Mesothelial cell of epicardium (in vitro differentiated cells): Measurements from ENCODE around the gene FBXO30. TPM values are rescaled to one million over a fixed set of nuclear protein-coding genes. Genes with fewer than 3 reads are reported as not detected.
A peak's percentile ranks its signal among the peaks of the same experiment; 100 is the strongest.

Experiments
- DNase-seq, 2 experiments: peaks; one replicate each; pipeline ENCODE4 v3.0.0; 2021; ENCODE audit warnings: low spot score in 2 of 2; ENCODE audit not compliant: unreplicated experiment in 2 of 2
- H3K27ac Mint-ChIP-seq: 2 replicates; pipeline ENCODE4 v1.8.0; 2021; ENCODE audit warnings: mixed read lengths
- H3K27me3 Mint-ChIP-seq: 2 replicates; pipeline ENCODE4 v1.8.0; 2021; ENCODE audit warnings: low read depth, mixed read lengths
- H3K36me3 Mint-ChIP-seq: 2 replicates; pipeline ENCODE4 v1.8.0; 2021; ENCODE audit warnings: mixed read lengths
- H3K4me1 Mint-ChIP-seq: 2 replicates; pipeline ENCODE4 v1.8.0; 2021; ENCODE audit warnings: mixed read lengths
- H3K4me3 Mint-ChIP-seq: 2 replicates; pipeline ENCODE4 v1.8.0; 2021; ENCODE audit warnings: mild to moderate bottlenecking, moderate library complexity, mixed read lengths
- H3K9me3 Mint-ChIP-seq: 2 replicates; pipeline ENCODE4 v1.8.0; 2021; ENCODE audit warnings: mixed read lengths
- CTCF ChIP-seq: fragments of 200-600 bp; sonication (generic); IDR thresholded peaks from one replicate; pipeline ENCODE4 v1.5.0; 2021; ENCODE audit warnings: antibody characterized with exemption; ENCODE audit not compliant: unreplicated experiment
- total RNA-seq: library from RNA; stranded (reverse); gene quantifications from 3 replicates; pipeline ENCODE4 v1.2.1, GENCODE V29; 2021

FBXO30 gene
- total RNA-seq, 1 donor from 2014 or later, result 9.2 TPM

- Mint-ChIP-seq H3K27me3 (no peaks in the 10 kb centered on the region), H3K4me1 (peaks cover 11% of the 10 kb centered on the region), H3K36me3 (no peaks in the 10 kb centered on the region), H3K9me3 (peaks cover 14% of the 10 kb centered on the region), H3K4me3 (no peak overlapping the region), H3K27ac (peak overlapping the region; percentile 66)
- TF ChIP-seq CTCF, result no peak
- DNase-seq, result peak in 1 of 2 experiments; percentile 45
Observed at GRCh38 chr6:145756170-145756662, 58.4 kb downstream of the FBXO30 start.

- peak overlapping the region; percentile 41 for H3K27ac Mint-ChIP-seq
- H3K9me3 Mint-ChIP-seq, result peaks cover 14% of the 10 kb centered on the region
- H3K4me1 Mint-ChIP-seq, result peaks cover 11% of the 10 kb centered on the region
- no peaks in the 10 kb centered on the region for H3K36me3 Mint-ChIP-seq
- H3K4me3 Mint-ChIP-seq, result no peak overlapping the region
- no peaks in the 10 kb centered on the region for H3K27me3 Mint-ChIP-seq
- DNase-seq, result no peak
- no peak for TF ChIP-seq CTCF
Observed at GRCh38 chr6:145755682-145756081, 58.9 kb downstream of the FBXO30 start.

- peaks cover 27% of the 10 kb centered on the region for H3K9me3 Mint-ChIP-seq
- no peak overlapping the region for H3K27ac Mint-ChIP-seq
- no peak overlapping the region for H3K4me3 Mint-ChIP-seq
- peaks cover 13% of the 10 kb centered on the region for H3K4me1 Mint-ChIP-seq
- peaks cover 9% of the 10 kb centered on the region for H3K36me3 Mint-ChIP-seq
- H3K27me3 Mint-ChIP-seq, result no peaks in the 10 kb centered on the region
- TF ChIP-seq CTCF, result no peak
- no peak for DNase-seq
Observed at GRCh38 chr6:145752638-145753037, 62.0 kb downstream of the FBXO30 start.

- Mint-ChIP-seq H3K4me3 (no peak overlapping the region), H3K9me3 (peaks cover 18% of the 10 kb centered on the region), H3K27me3 (no peaks in the 10 kb centered on the region), H3K36me3 (peaks cover 13% of the 10 kb centered on the region), H3K4me1 (peaks cover 2% of the 10 kb centered on the region), H3K27ac (no peak overlapping the region)
- no peak for TF ChIP-seq CTCF
- DNase-seq, result no peak
Observed at GRCh38 chr6:145749632-145750031, 65.0 kb downstream of the FBXO30 start.

- no peak for TF ChIP-seq CTCF
- no peak overlapping the region for H3K27ac Mint-ChIP-seq
Observed at GRCh38 chr6:145745861-145746260, 68.7 kb downstream of the FBXO30 start.

GRCh38 chr6:145744619-145745018 is 70.0 kb downstream of the FBXO30 start:
- no peaks in the 10 kb centered on the region for H3K27me3 Mint-ChIP-seq
- peaks cover 24% of the 10 kb centered on the region for H3K9me3 Mint-ChIP-seq
- no peak overlapping the region for H3K27ac Mint-ChIP-seq
- H3K36me3 Mint-ChIP-seq, result peaks cover 18% of the 10 kb centered on the region
- TF ChIP-seq CTCF, result no peak
- DNase-seq, result no peak
- peaks cover 11% of the 10 kb centered on the region for H3K4me1 Mint-ChIP-seq
- no peak overlapping the region for H3K4me3 Mint-ChIP-seq

More at GRCh38 chr6:145745861-145746260, 68.7 kb downstream of the FBXO30 start:
- DNase-seq, result no peak
- Mint-ChIP-seq H3K4me1 (peaks cover 12% of the 10 kb centered on the region), H3K36me3 (peaks cover 13% of the 10 kb centered on the region), H3K9me3 (peaks cover 17% of the 10 kb centered on the region), H3K27me3 (no peaks in the 10 kb centered on the region), H3K4me3 (no peak overlapping the region)
